Liver (tissue), 9 donors: ENCODE data around the gene TNP2. TPM values are rescaled to one million over a fixed set of nuclear protein-coding genes. Genes with fewer than 3 reads are reported as not detected.

Experiments
- DNase-seq: peaks from one replicate; pipeline ENCODE4 v3.0.0-alpha.2; 2017; ENCODE audit warnings: low spot score
- H3K27ac ChIP-seq, 2 donors: one replicate each; pipeline ENCODE4 v1.7.0; 2013; ENCODE audit warnings: inconsistent platforms in 2 of 2, low read length in 2 of 2, control low read depth in 1 of 2, low read depth in 1 of 2, mild to moderate bottlenecking in 1 of 2
- H3K27me3 ChIP-seq, 4 donors: one replicate each; pipeline versions ENCODE4 v1.6.1 to v1.7.0; 2013; ENCODE audit warnings: low read length in 3 of 4, inconsistent platforms in 1 of 4, mild to moderate bottlenecking in 1 of 4, moderate library complexity in 1 of 4; ENCODE audit not compliant: control insufficient read depth in 4 of 4, insufficient read depth in 4 of 4
- H3K36me3 ChIP-seq, 4 donors: one replicate each; pipeline versions ENCODE4 v1.6.1 to v1.7.0; 2013; ENCODE audit warnings: low read length in 3 of 4, mild to moderate bottlenecking in 3 of 4, low read depth in 1 of 4, moderate library complexity in 1 of 4; ENCODE audit not compliant: control insufficient read depth in 4 of 4, insufficient read depth in 3 of 4
- H3K4me1 ChIP-seq, 4 donors: one replicate each; pipeline versions ENCODE4 v1.6.1 to v1.7.0; 2013; ENCODE audit warnings: low read length in 3 of 4, mild to moderate bottlenecking in 3 of 4, moderate library complexity in 1 of 4; ENCODE audit not compliant: control insufficient read depth in 4 of 4, insufficient read depth in 4 of 4
- H3K4me3 ChIP-seq, 3 donors: one replicate each; pipeline versions ENCODE4 v1.6.1 to v1.7.0; 2013; ENCODE audit warnings: low read length in 3 of 3, control low read depth in 1 of 3, low read depth in 1 of 3, mild to moderate bottlenecking in 1 of 3
- H3K9ac ChIP-seq, 2 donors: one replicate each; pipeline ENCODE4 v1.7.0; 2013; ENCODE audit warnings: low read length in 2 of 2, mild to moderate bottlenecking in 2 of 2, moderate library complexity in 2 of 2, control low read depth in 1 of 2, low read depth in 1 of 2
- H3K9me3 ChIP-seq, 4 donors: one replicate each; pipeline versions ENCODE4 v1.6.1 to v1.7.0; 2013; ENCODE audit warnings: low read length in 3 of 4; ENCODE audit not compliant: control insufficient read depth in 4 of 4
- ATF3 ChIP-seq: IDR thresholded peaks from 2 replicates; pipeline ENCODE4 v1.6.1; 2016; ENCODE audit warnings: antibody characterized with exemption
- EGR1 ChIP-seq, 2 donors: IDR thresholded peaks; 2 replicates each; pipeline ENCODE4 v1.6.1; 2016 to 2018; ENCODE audit warnings: antibody characterized with exemption in 2 of 2, low read depth in 2 of 2
- FOXA1 ChIP-seq: IDR thresholded peaks from 2 replicates; pipeline ENCODE4 v1.6.1; 2016; ENCODE audit warnings: antibody characterized with exemption
- FOXA2 ChIP-seq: IDR thresholded peaks from 2 replicates; pipeline ENCODE4 v1.6.1; 2016; ENCODE audit warnings: antibody characterized with exemption
- GABPA ChIP-seq, 2 donors: IDR thresholded peaks in 1 of 2; conservative IDR thresholded peaks in 1 of 2; 2 replicates each; pipeline ENCODE4 v1.6.1; 2016; ENCODE audit warnings: antibody characterized with exemption in 2 of 2, mild to moderate bottlenecking in 1 of 2, moderate library complexity in 1 of 2
- HNF4G ChIP-seq: IDR thresholded peaks from 2 replicates; pipeline ENCODE4 v1.6.1; 2016; ENCODE audit warnings: antibody characterized with exemption
- JUND ChIP-seq, 2 donors: IDR thresholded peaks; 2 replicates each; pipeline ENCODE4 v1.6.1; 2016; ENCODE audit warnings: antibody characterized with exemption in 2 of 2
- MAX ChIP-seq: IDR thresholded peaks from 2 replicates; pipeline ENCODE4 v1.6.1; 2016; ENCODE audit warnings: antibody characterized with exemption
- NR2F2 ChIP-seq: IDR thresholded peaks from 2 replicates; pipeline ENCODE4 v1.6.1; 2016; ENCODE audit warnings: antibody characterized with exemption
- RAD21 ChIP-seq, 2 donors: IDR thresholded peaks; 2 replicates each; pipeline ENCODE4 v1.6.1; 2016; ENCODE audit warnings: antibody characterized with exemption in 2 of 2, mild to moderate bottlenecking in 2 of 2
- SP1 ChIP-seq: IDR thresholded peaks from 2 replicates; pipeline ENCODE4 v1.6.1; 2018; ENCODE audit warnings: antibody characterized with exemption, mild to moderate bottlenecking
- TAF1 ChIP-seq: conservative IDR thresholded peaks from 2 replicates; pipeline ENCODE4 v1.6.1; 2016; ENCODE audit warnings: antibody characterized with exemption, mild to moderate bottlenecking
- WGBS: extraction: QIAGEN DNeasy Blood & Tissue Kit; methylation state at CpG from one replicate; pipeline ENCODE4 v1.1.7; 2013; 5-methylcytosine and 5-hydroxymethylcytosine counted together
- polyA plus RNA-seq, 2 donors: library from polyadenylated mRNA; stranded (reverse) in 1 of 2; unstranded in 1 of 2; fragments of 200-250 nt in 1 of 2; fragments of >200 nt in 1 of 2; fragmentation: Nextera tagmentation in 1 of 2; extraction: Ambion mirVana in 1 of 2; gene quantifications; one replicate each; pipeline versions ENCODE4 v1.2.1 to v1.2.3, GENCODE V29; 2013 to 2015
- total RNA-seq, 2 donors: library from RNA; depleted of rRNA; stranded (reverse); fragments of >200 nt; gene quantifications; one replicate each; pipeline ENCODE4 v1.2.3, GENCODE V29; 2014
- TF ChIP-seq, protein P1 (sequence below): IDR thresholded peaks from 2 replicates; pipeline ENCODE4 v1.6.1; 2016; ENCODE audit warnings: antibody characterized with exemption, mild to moderate bottlenecking
- TF ChIP-seq, protein P2 (sequence below): IDR thresholded peaks from 2 replicates; pipeline ENCODE4 v1.6.1; 2016; ENCODE audit warnings: antibody characterized with exemption
- donor health status: healthy.
- donor health status: healthy.
- donor health status: healthy.
- donor health status: healthy.
- donor health status: healthy.

Gene TNP2
- total and polyA plus RNA-seq, 4 donors: not detected

GRCh38 chr16:11252482-11252931 lies 16.6 kb downstream of the TNP2 start:
- H3K27me3 ChIP-seq: no peaks in the 10 kb centered on the region
- WGBS: 90% methylated on average over 8 of the region's 8 CpGs
- no peak overlapping the region for H3K4me3 ChIP-seq
- no peak for DNase-seq
- TF ChIP-seq JUND (IDR thresholded peaks at IDR 0.05) (no peak), FOXA1 (no peak), RAD21 (IDR thresholded peaks at IDR 0.05) (no peak)
- no peak overlapping the region for H3K9ac ChIP-seq
- H3K27ac ChIP-seq: no peak overlapping the region
- no peaks in the 10 kb centered on the region for H3K9me3 ChIP-seq
- H3K4me1 ChIP-seq: peaks cover 9 to 23% (median 14%) of the 10 kb centered on the region in 4 donors
- peaks cover 0 to 1% (median 0%) of the 10 kb centered on the region in 4 donors for H3K36me3 ChIP-seq

DNA sequence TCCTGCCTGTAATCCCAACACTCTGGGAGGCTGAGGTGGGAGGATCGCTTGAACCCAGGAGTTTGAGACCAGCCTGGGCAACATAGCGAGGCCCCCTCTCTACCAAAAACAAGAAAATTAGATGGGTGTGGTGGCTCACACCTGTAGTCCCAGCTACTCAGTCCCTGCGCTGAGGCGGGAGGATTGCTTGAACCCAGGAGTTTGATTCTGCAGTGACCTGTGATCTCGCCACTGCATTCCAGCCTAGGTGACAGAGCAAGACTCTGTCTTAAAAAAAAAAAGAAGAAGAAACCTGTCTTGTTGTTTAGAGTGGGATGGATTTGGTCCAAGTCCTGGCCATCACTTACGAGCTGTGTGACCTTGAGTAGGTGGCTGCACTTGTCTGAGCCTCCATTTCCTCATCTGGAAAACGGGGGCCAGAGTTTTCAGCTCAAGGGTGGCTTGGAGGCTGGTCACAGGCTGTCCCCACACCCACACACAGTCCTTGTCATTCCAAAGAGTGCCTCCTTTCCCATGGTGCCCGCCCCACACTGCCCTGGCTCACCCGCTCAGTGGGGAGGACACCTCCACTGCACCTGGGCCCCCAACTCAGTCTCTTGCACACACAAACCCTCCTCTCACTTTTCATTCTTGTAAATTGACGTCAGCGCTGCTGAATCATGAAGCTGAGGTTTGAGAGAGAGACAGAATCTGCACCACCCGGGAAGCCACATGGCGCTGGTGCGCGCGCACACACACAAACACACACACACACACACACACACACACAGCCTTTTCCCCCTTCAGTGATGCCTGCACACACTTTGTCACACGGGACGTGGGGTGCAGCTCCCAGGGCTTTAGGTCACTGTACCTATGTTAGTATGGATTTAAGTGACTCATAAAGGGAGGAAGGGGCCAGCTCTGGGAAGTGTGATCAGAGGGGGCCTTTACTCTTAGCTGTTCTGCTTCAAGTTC lies 17.3 kb downstream of the TNP2 start:
- 84% methylated on average over 18 of the region's 18 CpGs for whole genome bisulfite sequencing
- no peak overlapping the region for H3K9ac ChIP-seq
- no peak overlapping the region for H3K4me3 ChIP-seq

More for the DNA sequence above, 17.3 kb downstream of the TNP2 start:
- Histone ChIP-seq H3K9me3 (no peaks in the 10 kb centered on the region), H3K27ac (no peak overlapping the region), H3K27me3 (no peaks in the 10 kb centered on the region), H3K36me3 (peaks cover 0 to 1% (median 0%) of the 10 kb centered on the region in 4 donors), H3K4me1 (peaks cover 2 to 16% (median 10%) of the 10 kb centered on the region in 4 donors)
- TF ChIP-seq, protein P1, sequence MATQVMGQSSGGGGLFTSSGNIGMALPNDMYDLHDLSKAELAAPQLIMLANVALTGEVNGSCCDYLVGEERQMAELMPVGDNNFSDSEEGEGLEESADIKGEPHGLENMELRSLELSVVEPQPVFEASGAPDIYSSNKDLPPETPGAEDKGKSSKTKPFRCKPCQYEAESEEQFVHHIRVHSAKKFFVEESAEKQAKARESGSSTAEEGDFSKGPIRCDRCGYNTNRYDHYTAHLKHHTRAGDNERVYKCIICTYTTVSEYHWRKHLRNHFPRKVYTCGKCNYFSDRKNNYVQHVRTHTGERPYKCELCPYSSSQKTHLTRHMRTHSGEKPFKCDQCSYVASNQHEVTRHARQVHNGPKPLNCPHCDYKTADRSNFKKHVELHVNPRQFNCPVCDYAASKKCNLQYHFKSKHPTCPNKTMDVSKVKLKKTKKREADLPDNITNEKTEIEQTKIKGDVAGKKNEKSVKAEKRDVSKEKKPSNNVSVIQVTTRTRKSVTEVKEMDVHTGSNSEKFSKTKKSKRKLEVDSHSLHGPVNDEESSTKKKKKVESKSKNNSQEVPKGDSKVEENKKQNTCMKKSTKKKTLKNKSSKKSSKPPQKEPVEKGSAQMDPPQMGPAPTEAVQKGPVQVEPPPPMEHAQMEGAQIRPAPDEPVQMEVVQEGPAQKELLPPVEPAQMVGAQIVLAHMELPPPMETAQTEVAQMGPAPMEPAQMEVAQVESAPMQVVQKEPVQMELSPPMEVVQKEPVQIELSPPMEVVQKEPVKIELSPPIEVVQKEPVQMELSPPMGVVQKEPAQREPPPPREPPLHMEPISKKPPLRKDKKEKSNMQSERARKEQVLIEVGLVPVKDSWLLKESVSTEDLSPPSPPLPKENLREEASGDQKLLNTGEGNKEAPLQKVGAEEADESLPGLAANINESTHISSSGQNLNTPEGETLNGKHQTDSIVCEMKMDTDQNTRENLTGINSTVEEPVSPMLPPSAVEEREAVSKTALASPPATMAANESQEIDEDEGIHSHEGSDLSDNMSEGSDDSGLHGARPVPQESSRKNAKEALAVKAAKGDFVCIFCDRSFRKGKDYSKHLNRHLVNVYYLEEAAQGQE: no peak
- TF ChIP-seq JUND (IDR thresholded peaks at IDR 0.05) (no peak), SP1 (no peak), MAX (no peak), NR2F2 (no peak), TAF1 (no peak), HNF4G (no peak), FOXA1 (no peak), EGR1 (IDR thresholded peaks at IDR 0.05; ENCODE audit: low read depth in 2 of 2) (no peak), ATF3 (no peak), FOXA2 (no peak), RAD21 (IDR thresholded peaks at IDR 0.05) (no peak), GABPA (IDR thresholded peaks at IDR 0.05 in 1 of 2, conservative IDR thresholded peaks at IDR 0.05 in 1 of 2) (no peak)
- TF ChIP-seq, protein P2, sequence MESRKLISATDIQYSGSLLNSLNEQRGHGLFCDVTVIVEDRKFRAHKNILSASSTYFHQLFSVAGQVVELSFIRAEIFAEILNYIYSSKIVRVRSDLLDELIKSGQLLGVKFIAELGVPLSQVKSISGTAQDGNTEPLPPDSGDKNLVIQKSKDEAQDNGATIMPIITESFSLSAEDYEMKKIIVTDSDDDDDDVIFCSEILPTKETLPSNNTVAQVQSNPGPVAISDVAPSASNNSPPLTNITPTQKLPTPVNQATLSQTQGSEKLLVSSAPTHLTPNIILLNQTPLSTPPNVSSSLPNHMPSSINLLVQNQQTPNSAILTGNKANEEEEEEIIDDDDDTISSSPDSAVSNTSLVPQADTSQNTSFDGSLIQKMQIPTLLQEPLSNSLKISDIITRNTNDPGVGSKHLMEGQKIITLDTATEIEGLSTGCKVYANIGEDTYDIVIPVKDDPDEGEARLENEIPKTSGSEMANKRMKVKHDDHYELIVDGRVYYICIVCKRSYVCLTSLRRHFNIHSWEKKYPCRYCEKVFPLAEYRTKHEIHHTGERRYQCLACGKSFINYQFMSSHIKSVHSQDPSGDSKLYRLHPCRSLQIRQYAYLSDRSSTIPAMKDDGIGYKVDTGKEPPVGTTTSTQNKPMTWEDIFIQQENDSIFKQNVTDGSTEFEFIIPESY: no peak
- DNase-seq: no peak
